Ovary (tissue), 3 donors: ENCODE results near the gene PPP4C.

Experiments used
- POLR2A ChIP-seq: fragments of 450-650 bp; IDR thresholded peaks from one replicate; pipeline ENCODE4 v1.6.1; 2017; ENCODE audit warnings: antibody characterized with exemption, mild to moderate bottlenecking, moderate library complexity
- TF ChIP-seq, protein P1 (sequence below), 3 donors: fragments of 450-650 bp in 2 of 3; fragments of 200-600 bp in 1 of 3; IDR thresholded peaks; one replicate each; pipeline versions ENCODE4 v1.5.1 to v1.8.0; 2016 to 2022; ENCODE audit warnings: antibody characterized with exemption in 3 of 3, mild to moderate bottlenecking in 1 of 3
- donor health status: DM: no; HTN: no; CAD: no.

DNA sequence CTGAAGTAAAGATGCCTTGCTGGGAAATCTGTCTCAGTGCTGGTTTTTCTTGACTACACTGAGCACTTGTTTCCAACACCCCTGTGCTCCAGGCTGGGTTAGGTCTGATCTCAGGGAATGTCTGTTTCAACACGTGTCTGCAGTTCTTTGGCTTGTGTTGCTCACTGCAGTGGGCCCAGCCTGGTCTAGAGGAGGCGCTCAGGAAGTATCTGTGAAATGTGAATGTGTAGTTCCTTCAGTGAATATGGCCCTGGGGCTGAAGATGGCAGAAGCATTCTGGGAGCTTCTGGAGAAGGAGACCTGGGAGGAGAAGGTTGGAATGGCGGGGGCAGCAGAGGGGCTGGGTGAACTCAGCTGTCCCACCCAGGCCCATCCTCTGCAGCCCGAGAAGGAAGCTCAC is 28.3 kb downstream of the PPP4C start:
- TF ChIP-seq, protein P1, sequence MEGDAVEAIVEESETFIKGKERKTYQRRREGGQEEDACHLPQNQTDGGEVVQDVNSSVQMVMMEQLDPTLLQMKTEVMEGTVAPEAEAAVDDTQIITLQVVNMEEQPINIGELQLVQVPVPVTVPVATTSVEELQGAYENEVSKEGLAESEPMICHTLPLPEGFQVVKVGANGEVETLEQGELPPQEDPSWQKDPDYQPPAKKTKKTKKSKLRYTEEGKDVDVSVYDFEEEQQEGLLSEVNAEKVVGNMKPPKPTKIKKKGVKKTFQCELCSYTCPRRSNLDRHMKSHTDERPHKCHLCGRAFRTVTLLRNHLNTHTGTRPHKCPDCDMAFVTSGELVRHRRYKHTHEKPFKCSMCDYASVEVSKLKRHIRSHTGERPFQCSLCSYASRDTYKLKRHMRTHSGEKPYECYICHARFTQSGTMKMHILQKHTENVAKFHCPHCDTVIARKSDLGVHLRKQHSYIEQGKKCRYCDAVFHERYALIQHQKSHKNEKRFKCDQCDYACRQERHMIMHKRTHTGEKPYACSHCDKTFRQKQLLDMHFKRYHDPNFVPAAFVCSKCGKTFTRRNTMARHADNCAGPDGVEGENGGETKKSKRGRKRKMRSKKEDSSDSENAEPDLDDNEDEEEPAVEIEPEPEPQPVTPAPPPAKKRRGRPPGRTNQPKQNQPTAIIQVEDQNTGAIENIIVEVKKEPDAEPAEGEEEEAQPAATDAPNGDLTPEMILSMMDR (IDR thresholded peaks at IDR 0.05): no peak
- no peak for TF ChIP-seq POLR2A
